SU-DHL-6 (cell line): ENCODE measurements around the gene SLC22A23.

ENCODE experiments used
- H2AFZ ChIP-seq: fragments of 200-600 bp; sonication (generic); 2 replicates; pipeline ENCODE4 v1.6.1; 2014; ENCODE audit warnings: low read depth, mild to moderate bottlenecking, moderate library complexity, mixed read lengths, antibody characterized with exemption, low read length; ENCODE audit not compliant: severe bottlenecking
- H3F3A ChIP-seq: fragments of 200-600 bp; shearing (Covaris generic); 2 replicates; pipeline ENCODE4 v1.6.0; 2016; ENCODE audit warnings: antibody characterized with exemption, mild to moderate bottlenecking; ENCODE audit not compliant: insufficient read depth
- H3K27ac ChIP-seq: fragments of 200-600 bp; sonication (generic); 2 replicates; pipeline ENCODE4 v1.5.1; 2016; ENCODE audit warnings: low read depth, mild to moderate bottlenecking, low read length, moderate library complexity, mixed read lengths
- H3K27me3 ChIP-seq: fragments of 200-600 bp; sonication (generic), shearing (Covaris generic); 2 replicates; pipeline ENCODE4 v1.6.0; 2014; ENCODE audit warnings: mild to moderate bottlenecking, low read length
- H3K36me3 ChIP-seq: fragments of 200-600 bp; sonication (generic); 2 replicates; pipeline ENCODE4 v1.6.1; 2014; ENCODE audit warnings: mild to moderate bottlenecking, low read length, mixed read lengths
- H3K4me2 ChIP-seq: fragments of 300-600, 200-600 bp; shearing (Covaris generic), sonication (generic); 2 replicates; pipeline ENCODE4 v1.6.0; 2014; ENCODE audit warnings: low read length, low read depth, mild to moderate bottlenecking; ENCODE audit not compliant: poor library complexity, severe bottlenecking
- H3K4me3 ChIP-seq: fragments of 200-600 bp; sonication (generic); 2 replicates; pipeline ENCODE4 v1.5.1; 2014; ENCODE audit warnings: antibody characterized with exemption, low read length, mild to moderate bottlenecking, mixed read lengths; ENCODE audit not compliant: insufficient read depth, poor library complexity, severe bottlenecking
- H3K79me2 ChIP-seq: fragments of 200-600 bp; sonication (generic); 2 replicates; pipeline ENCODE4 v1.6.1; 2014; ENCODE audit warnings: mild to moderate bottlenecking, low read length, moderate library complexity; ENCODE audit not compliant: insufficient read depth
- H3K9ac ChIP-seq: fragments of 200-600 bp; sonication (generic); 2 replicates; pipeline ENCODE4 v1.7.0; 2014; ENCODE audit warnings: mild to moderate bottlenecking, low read length
- H3K9me2 ChIP-seq: fragments of 200-600 bp; sonication (generic); replicated peaks from 2 replicates; pipeline ENCODE4 v1.6.1; 2014; ENCODE audit warnings: low read length; ENCODE audit not compliant: insufficient read depth
- H3K9me3 ChIP-seq: fragments of 200-600 bp; sonication (generic); 2 replicates; pipeline ENCODE4 v1.6.1; 2014; ENCODE audit warnings: low read length, mixed read lengths; ENCODE audit not compliant: insufficient read depth
- H4K20me1 ChIP-seq: fragments of 200-600 bp; sonication (generic); 2 replicates; pipeline ENCODE4 v1.6.1; 2014; ENCODE audit warnings: low read depth, mild to moderate bottlenecking, antibody characterized with exemption, low read length, moderate library complexity, mixed read lengths
- EZH2phosphoT487 ChIP-seq: fragments of 200-600 bp; sonication (generic), shearing (Covaris generic); conservative IDR thresholded peaks from 2 replicates; pipeline ENCODE4 v1.6.1; 2018; ENCODE audit warnings: mild to moderate bottlenecking, antibody characterized with exemption, low read length, moderate library complexity, mixed read lengths
- TF ChIP-seq, protein P1 (sequence below): fragments of 200-600 bp; sonication (generic); IDR thresholded peaks from one replicate; pipeline ENCODE4 v1.5.1; 2017; ENCODE audit warnings: antibody characterized with exemption, mild to moderate bottlenecking, low read length, moderate library complexity; ENCODE audit not compliant: insufficient read depth, poor library complexity, severe bottlenecking

Gene SLC22A23

DNA sequence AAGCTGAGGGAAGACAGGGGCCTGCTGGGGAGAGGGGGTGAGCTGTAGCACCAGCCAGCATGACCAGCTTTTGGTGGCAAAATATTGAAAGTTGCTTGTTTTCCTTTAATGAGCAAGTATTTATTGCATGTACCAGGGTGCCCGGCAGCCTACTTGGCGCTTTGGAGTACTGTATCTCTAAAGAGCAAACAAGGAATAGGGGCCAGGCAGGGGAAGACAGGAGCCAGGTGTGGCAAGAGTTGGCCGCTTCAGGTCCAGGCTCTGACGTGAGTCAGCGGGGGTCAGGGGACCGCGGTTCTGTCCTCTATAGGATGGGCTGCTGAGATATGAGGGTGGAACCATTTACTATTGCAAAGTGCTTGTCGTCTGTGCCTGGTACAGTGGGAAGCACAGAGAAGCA, 135.0 kb downstream of the SLC22A23 start:
- H3K9ac ChIP-seq, result no peak overlapping the region

GRCh38 chr6:3321042-3321441, 135.8 kb downstream of the SLC22A23 start:
- no peaks in the 10 kb centered on the region for H4K20me1 ChIP-seq
- no peaks in the 10 kb centered on the region for H3F3A ChIP-seq
- no peaks in the 10 kb centered on the region for H3K9me2 ChIP-seq
- H3K27me3 ChIP-seq, result no peaks in the 10 kb centered on the region
- no peak overlapping the region for H3K27ac ChIP-seq
- H3K4me3 ChIP-seq, result no peak overlapping the region
- H3K36me3 ChIP-seq, result no peaks in the 10 kb centered on the region
- H2AFZ ChIP-seq, result no peak overlapping the region
- no peak overlapping the region for H3K9ac ChIP-seq
- no peaks in the 10 kb centered on the region for H3K9me3 ChIP-seq
- H3K79me2 ChIP-seq, result no peaks in the 10 kb centered on the region
- no peak for TF ChIP-seq EZH2phosphoT487
- TF ChIP-seq, protein P1, sequence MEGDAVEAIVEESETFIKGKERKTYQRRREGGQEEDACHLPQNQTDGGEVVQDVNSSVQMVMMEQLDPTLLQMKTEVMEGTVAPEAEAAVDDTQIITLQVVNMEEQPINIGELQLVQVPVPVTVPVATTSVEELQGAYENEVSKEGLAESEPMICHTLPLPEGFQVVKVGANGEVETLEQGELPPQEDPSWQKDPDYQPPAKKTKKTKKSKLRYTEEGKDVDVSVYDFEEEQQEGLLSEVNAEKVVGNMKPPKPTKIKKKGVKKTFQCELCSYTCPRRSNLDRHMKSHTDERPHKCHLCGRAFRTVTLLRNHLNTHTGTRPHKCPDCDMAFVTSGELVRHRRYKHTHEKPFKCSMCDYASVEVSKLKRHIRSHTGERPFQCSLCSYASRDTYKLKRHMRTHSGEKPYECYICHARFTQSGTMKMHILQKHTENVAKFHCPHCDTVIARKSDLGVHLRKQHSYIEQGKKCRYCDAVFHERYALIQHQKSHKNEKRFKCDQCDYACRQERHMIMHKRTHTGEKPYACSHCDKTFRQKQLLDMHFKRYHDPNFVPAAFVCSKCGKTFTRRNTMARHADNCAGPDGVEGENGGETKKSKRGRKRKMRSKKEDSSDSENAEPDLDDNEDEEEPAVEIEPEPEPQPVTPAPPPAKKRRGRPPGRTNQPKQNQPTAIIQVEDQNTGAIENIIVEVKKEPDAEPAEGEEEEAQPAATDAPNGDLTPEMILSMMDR, result no peak
- no peak overlapping the region for H3K4me2 ChIP-seq

More for the DNA sequence above, 135.0 kb downstream of the SLC22A23 start:
- no peaks in the 10 kb centered on the region for H3F3A ChIP-seq
- TF ChIP-seq EZH2phosphoT487, result no peak
- TF ChIP-seq, protein P1, result no peak
- no peaks in the 10 kb centered on the region for H3K36me3 ChIP-seq
- H3K9me3 ChIP-seq, result no peaks in the 10 kb centered on the region
- no peak overlapping the region for H3K4me2 ChIP-seq
- no peak overlapping the region for H2AFZ ChIP-seq
- H3K27ac ChIP-seq, result no peak overlapping the region
- no peaks in the 10 kb centered on the region for H3K27me3 ChIP-seq
- no peak overlapping the region for H3K4me3 ChIP-seq
- H3K79me2 ChIP-seq, result no peaks in the 10 kb centered on the region
- H4K20me1 ChIP-seq, result no peaks in the 10 kb centered on the region
- no peaks in the 10 kb centered on the region for H3K9me2 ChIP-seq

GRCh38 chr6:3320238-3320811, 136.5 kb downstream of the SLC22A23 start:
- Histone ChIP-seq H4K20me1 (no peaks in the 10 kb centered on the region), H3K4me3 (no peak overlapping the region), H3K79me2 (no peaks in the 10 kb centered on the region), H3K27ac (no peak overlapping the region), H3K4me2 (no peak overlapping the region), H3K27me3 (no peaks in the 10 kb centered on the region), H2AFZ (no peak overlapping the region), H3K36me3 (no peaks in the 10 kb centered on the region), H3F3A (no peaks in the 10 kb centered on the region), H3K9me3 (no peaks in the 10 kb centered on the region), H3K9ac (no peak overlapping the region), H3K9me2 (no peaks in the 10 kb centered on the region)
- TF ChIP-seq, protein P1, result no peak
- TF ChIP-seq EZH2phosphoT487, result no peak
